GM23338 (cell line): ENCODE data around the gene SVIL. TPM values are rescaled to one million over a fixed set of nuclear protein-coding genes. Genes with fewer than 3 reads are reported as not detected.
"Not testable (repeated sequence)": the region's sequence is repeated elsewhere in the genome, so short reads cannot be mapped to it uniquely, and the experiment has no call there.

Experiments
- ATAC-seq: fragments of 200-7000 bp; cut with Tn5 transposase; 3 replicates; pipeline ENCODE4 v1.9.1; 2020
- DNase-seq: peaks from one replicate; pipeline ENCODE4 v3.0.0-alpha.2; 2015; ENCODE audit warnings: low spot score
- H2AFZ ChIP-seq: fragments of 200-600 bp; sonication (generic); 2 replicates; pipeline ENCODE4 v1.8.0; 2016; ENCODE audit warnings: antibody characterized with exemption, mild to moderate bottlenecking, moderate library complexity
- H3F3A ChIP-seq: fragments of 200-600 bp; sonication (generic); replicated peaks from 2 replicates; pipeline ENCODE4 v1.8.0; 2017; ENCODE audit warnings: antibody characterized with exemption, mixed run types, low read depth
- H3K27ac ChIP-seq: fragments of 200-600 bp; sonication (generic); 2 replicates; pipeline ENCODE4 v1.6.1; 2016; ENCODE audit warnings: low read depth
- H3K27me3 ChIP-seq: fragments of 200-600 bp; sonication (generic); 2 replicates; pipeline ENCODE4 v1.8.0; 2016; ENCODE audit warnings: mild to moderate bottlenecking, mixed run types, moderate library complexity; ENCODE audit not compliant: insufficient read depth
- H3K36me3 ChIP-seq: fragments of 200-600 bp; sonication (generic); 2 replicates; pipeline ENCODE4 v1.8.0; 2016; ENCODE audit warnings: mild to moderate bottlenecking; ENCODE audit not compliant: insufficient read depth
- H3K4me1 ChIP-seq: fragments of 200-600 bp; sonication (generic); 2 replicates; pipeline ENCODE4 v1.8.0; 2016; ENCODE audit warnings: mild to moderate bottlenecking, moderate library complexity; ENCODE audit not compliant: insufficient read depth
- H3K4me2 ChIP-seq: fragments of 200-600 bp; sonication (generic); 2 replicates; pipeline ENCODE4 v1.7.1; 2017; ENCODE audit warnings: mixed run types
- H3K4me3 ChIP-seq: fragments of 200-600 bp; sonication (generic); 2 replicates; pipeline ENCODE4 v1.6.1; 2016; ENCODE audit warnings: mixed run types
- H3K79me2 ChIP-seq: fragments of 200-600 bp; sonication (generic); replicated peaks from 2 replicates; pipeline ENCODE4 v1.8.0; 2017; ENCODE audit warnings: mild to moderate bottlenecking; ENCODE audit not compliant: insufficient read depth
- H3K9me2 ChIP-seq: fragments of 200-600 bp; sonication (generic); 2 replicates; pipeline ENCODE4 v1.8.0; 2017; ENCODE audit not compliant: insufficient read depth
- H4K20me1 ChIP-seq: fragments of 200-600 bp; sonication (generic); replicated peaks from 2 replicates; pipeline ENCODE4 v1.8.0; 2017; ENCODE audit warnings: mild to moderate bottlenecking; ENCODE audit not compliant: insufficient read depth
- H3K27ac Mint-ChIP-seq: 2 replicates; pipeline ENCODE4 v1.8.0; 2020; ENCODE audit warnings: inconsistent platforms, mild to moderate bottlenecking, moderate library complexity, mixed read lengths
- H3K27me3 Mint-ChIP-seq: 3 replicates; pipeline ENCODE4 v1.8.0; 2022; ENCODE audit warnings: low read depth, mild to moderate bottlenecking, moderate library complexity, mixed read lengths, inconsistent platforms; ENCODE audit not compliant: insufficient read depth, poor library complexity
- H3K36me3 Mint-ChIP-seq: 3 replicates; pipeline ENCODE4 v1.8.0; 2021; ENCODE audit warnings: low read depth, mild to moderate bottlenecking, inconsistent platforms, moderate library complexity, mixed read lengths
- H3K4me1 Mint-ChIP-seq: 3 replicates; pipeline ENCODE4 v1.8.0; 2020; ENCODE audit warnings: mild to moderate bottlenecking, inconsistent platforms, mixed read lengths
- H3K4me3 Mint-ChIP-seq: 3 replicates; pipeline ENCODE4 v1.8.0; 2021; ENCODE audit warnings: moderate library complexity, mild to moderate bottlenecking, inconsistent platforms, mixed read lengths
- H3K9me3 Mint-ChIP-seq: 3 replicates; pipeline ENCODE4 v1.8.0; 2020; ENCODE audit warnings: moderate library complexity, mild to moderate bottlenecking, inconsistent platforms, mixed read lengths
- CTCF ChIP-seq, 2 experiments: fragments of 200-600 bp in 1 of 2; sonication (generic) in 1 of 2; conservative IDR thresholded peaks; 2 replicates each; pipeline versions ENCODE4 v1.5.1 to v1.6.1; 2016 to 2017; ENCODE audit warnings: antibody characterized with exemption in 2 of 2, low read depth in 2 of 2, mild to moderate bottlenecking in 2 of 2, moderate library complexity in 1 of 2
- polyA plus RNA-seq: library from polyadenylated mRNA; unstranded; fragments of >200 nt; fragmentation: Nextera tagmentation; extraction: Ambion mirVana; gene quantifications from 2 replicates; pipeline ENCODE4 v1.2.1, GENCODE V29; 2016
- total RNA-seq: library from RNA; depleted of rRNA; stranded (reverse); fragments of >200 nt; shearing (Covaris generic); gene quantifications from 2 replicates; pipeline ENCODE4 v1.2.3, GENCODE V29; 2014
- TF ChIP-seq, protein P1 (sequence below): fragments of 250-450 bp; sonication (Bioruptor Pico); IDR thresholded peaks from 2 replicates; pipeline ENCODE4 v1.5.0; 2020; ENCODE audit warnings: mild to moderate bottlenecking, moderate library complexity

The SVIL gene
- total and polyA plus RNA-seq, 2 experiments from 2014 or later: 8.8 to 34.9 TPM

GRCh38 chr10:29553544-29554250, 81.1 kb downstream of the SVIL start:
- H3K79me2 ChIP-seq: no peaks in the 10 kb centered on the region
- no peak overlapping the region for H3K27ac ChIP-seq
- H3K4me1 ChIP-seq: no peaks in the 10 kb centered on the region
- H3K4me2 ChIP-seq: no peak overlapping the region
- ATAC-seq: peak; percentile 75
- peaks cover 20% of the 10 kb centered on the region for H3K4me1 Mint-ChIP-seq
- 0 out of 2 replicates have a peak, but pooled peaks cover 3% of the 10 kb centered on the region for H4K20me1 ChIP-seq
- no peak overlapping the region for H3K27ac Mint-ChIP-seq
- H3K27me3 Mint-ChIP-seq: peaks cover 2% of the 10 kb centered on the region
- H3K9me3 Mint-ChIP-seq: no peaks in the 10 kb centered on the region
- no peaks in the 10 kb centered on the region for H3K27me3 ChIP-seq
- TF ChIP-seq, protein P1, sequence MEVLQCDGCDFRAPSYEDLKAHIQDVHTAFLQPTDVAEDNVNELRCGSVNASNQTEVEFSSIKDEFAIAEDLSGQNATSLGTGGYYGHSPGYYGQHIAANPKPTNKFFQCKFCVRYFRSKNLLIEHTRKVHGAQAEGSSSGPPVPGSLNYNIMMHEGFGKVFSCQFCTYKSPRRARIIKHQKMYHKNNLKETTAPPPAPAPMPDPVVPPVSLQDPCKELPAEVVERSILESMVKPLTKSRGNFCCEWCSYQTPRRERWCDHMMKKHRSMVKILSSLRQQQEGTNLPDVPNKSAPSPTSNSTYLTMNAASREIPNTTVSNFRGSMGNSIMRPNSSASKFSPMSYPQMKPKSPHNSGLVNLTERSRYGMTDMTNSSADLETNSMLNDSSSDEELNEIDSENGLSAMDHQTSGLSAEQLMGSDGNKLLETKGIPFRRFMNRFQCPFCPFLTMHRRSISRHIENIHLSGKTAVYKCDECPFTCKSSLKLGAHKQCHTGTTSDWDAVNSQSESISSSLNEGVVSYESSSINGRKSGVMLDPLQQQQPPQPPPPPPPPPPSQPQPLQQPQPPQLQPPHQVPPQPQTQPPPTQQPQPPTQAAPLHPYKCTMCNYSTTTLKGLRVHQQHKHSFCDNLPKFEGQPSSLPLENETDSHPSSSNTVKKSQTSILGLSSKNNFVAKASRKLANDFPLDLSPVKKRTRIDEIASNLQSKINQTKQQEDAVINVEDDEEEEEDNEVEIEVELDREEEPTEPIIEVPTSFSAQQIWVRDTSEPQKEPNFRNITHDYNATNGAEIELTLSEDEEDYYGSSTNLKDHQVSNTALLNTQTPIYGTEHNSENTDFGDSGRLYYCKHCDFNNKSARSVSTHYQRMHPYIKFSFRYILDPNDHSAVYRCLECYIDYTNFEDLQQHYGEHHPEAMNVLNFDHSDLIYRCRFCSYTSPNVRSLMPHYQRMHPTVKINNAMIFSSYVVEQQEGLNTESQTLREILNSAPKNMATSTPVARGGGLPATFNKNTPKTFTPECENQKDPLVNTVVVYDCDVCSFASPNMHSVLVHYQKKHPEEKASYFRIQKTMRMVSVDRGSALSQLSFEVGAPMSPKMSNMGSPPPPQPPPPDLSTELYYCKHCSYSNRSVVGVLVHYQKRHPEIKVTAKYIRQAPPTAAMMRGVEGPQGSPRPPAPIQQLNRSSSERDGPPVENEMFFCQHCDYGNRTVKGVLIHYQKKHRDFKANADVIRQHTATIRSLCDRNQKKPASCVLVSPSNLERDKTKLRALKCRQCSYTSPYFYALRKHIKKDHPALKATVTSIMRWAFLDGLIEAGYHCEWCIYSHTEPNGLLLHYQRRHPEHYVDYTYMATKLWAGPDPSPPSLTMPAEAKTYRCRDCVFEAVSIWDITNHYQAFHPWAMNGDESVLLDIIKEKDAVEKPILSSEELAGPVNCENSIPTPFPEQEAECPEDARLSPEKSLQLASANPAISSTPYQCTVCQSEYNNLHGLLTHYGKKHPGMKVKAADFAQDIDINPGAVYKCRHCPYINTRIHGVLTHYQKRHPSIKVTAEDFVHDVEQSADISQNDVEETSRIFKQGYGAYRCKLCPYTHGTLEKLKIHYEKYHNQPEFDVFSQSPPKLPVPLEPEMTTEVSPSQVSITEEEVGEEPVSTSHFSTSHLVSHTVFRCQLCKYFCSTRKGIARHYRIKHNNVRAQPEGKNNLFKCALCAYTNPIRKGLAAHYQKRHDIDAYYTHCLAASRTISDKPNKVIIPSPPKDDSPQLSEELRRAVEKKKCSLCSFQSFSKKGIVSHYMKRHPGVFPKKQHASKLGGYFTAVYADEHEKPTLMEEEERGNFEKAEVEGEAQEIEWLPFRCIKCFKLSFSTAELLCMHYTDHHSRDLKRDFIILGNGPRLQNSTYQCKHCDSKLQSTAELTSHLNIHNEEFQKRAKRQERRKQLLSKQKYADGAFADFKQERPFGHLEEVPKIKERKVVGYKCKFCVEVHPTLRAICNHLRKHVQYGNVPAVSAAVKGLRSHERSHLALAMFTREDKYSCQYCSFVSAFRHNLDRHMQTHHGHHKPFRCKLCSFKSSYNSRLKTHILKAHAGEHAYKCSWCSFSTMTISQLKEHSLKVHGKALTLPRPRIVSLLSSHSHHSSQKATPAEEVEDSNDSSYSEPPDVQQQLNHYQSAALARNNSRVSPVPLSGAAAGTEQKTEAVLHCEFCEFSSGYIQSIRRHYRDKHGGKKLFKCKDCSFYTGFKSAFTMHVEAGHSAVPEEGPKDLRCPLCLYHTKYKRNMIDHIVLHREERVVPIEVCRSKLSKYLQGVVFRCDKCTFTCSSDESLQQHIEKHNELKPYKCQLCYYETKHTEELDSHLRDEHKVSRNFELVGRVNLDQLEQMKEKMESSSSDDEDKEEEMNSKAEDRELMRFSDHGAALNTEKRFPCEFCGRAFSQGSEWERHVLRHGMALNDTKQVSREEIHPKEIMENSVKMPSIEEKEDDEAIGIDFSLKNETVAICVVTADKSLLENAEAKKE: no peak
- TF ChIP-seq CTCF (conservative IDR thresholded peaks at IDR 0.05; ENCODE audit: low read depth in 2 of 2): peak; percentile 16 to 26; a peak in 1 of 4 replicates
- H3K36me3 ChIP-seq: no peaks in the 10 kb centered on the region
- H3K4me3 ChIP-seq: no peak overlapping the region
- no peaks in the 10 kb centered on the region for H3K9me2 ChIP-seq
- peaks cover 18% of the 10 kb centered on the region for H3K36me3 Mint-ChIP-seq
- H2AFZ ChIP-seq: no peak overlapping the region
- no peaks in the 10 kb centered on the region for H3F3A ChIP-seq
- no peak overlapping the region for H3K4me3 Mint-ChIP-seq
- no peak for DNase-seq

DNA sequence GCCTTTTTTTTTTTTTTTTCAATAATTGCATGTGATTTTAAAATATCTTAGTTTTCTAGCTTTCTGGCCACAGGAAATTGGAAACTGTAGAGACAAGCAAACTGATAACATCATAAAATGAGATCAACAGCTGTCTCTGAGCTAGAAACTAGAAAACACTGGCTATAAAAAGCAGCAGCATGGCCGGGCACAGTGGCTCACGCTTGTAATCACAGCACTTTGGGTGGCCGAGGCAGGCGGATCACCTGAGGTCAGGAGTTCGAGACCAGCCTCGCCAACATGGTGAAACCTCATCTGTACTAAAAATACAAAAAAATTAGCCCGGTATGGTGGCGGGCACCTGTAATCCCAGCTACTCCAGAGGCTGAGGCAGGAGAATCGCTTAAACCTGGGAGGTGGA, 81.7 kb downstream of the SVIL start:
- not testable (repeated sequence) for H3F3A ChIP-seq, H3K4me3 Mint-ChIP-seq, H3K4me3 ChIP-seq, H3K27ac Mint-ChIP-seq, H3K79me2 ChIP-seq, H2AFZ ChIP-seq, ATAC-seq, H3K27me3 Mint-ChIP-seq, H3K27ac ChIP-seq, H3K4me2 ChIP-seq, H3K4me1 ChIP-seq, H3K9me2 ChIP-seq, H3K9me3 Mint-ChIP-seq, H3K36me3 ChIP-seq, DNase-seq, H4K20me1 ChIP-seq, H3K27me3 ChIP-seq
- Mint-ChIP-seq H3K4me1 (peaks cover 21% of the 10 kb centered on the region), H3K36me3 (peaks cover 18% of the 10 kb centered on the region)

DNA sequence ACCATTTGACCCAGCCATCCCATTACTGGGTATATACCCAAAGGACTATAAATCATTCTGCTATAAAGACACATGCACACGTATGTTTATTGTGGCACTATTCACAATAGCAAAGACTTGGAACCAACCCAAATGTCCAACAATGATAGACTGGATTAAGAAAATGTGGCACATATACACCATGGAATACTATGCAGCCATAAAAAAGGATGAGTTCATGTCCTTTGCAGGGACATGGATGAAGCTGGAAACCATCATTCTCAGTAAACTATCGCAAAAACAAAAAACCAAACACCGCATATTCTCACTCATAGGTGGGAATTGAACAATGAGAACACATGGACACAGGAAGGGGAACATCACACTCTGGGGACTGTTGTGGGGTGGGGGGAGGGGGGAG, 85.3 kb downstream of the SVIL start:
- not testable (repeated sequence) for H3K4me3 Mint-ChIP-seq, DNase-seq, H3K4me3 ChIP-seq, H3F3A ChIP-seq, H3K36me3 ChIP-seq, H3K9me3 Mint-ChIP-seq, H2AFZ ChIP-seq, H3K27me3 ChIP-seq, H3K79me2 ChIP-seq, ATAC-seq, H3K4me2 ChIP-seq, H3K4me1 ChIP-seq, H3K9me2 ChIP-seq, H3K27ac ChIP-seq, H3K27ac Mint-ChIP-seq, H3K4me1 Mint-ChIP-seq, H3K27me3 Mint-ChIP-seq, H4K20me1 ChIP-seq
- H3K36me3 Mint-ChIP-seq: peaks cover 16% of the 10 kb centered on the region
